Fibroblast of lung (primary cell): ENCODE measurements around the gene PDE11A. TPM values are rescaled to one million over a fixed set of nuclear protein-coding genes. Genes with fewer than 3 reads are reported as not detected.
"Not testable (repeated sequence)": the region's sequence is repeated elsewhere in the genome, so short reads cannot be mapped to it uniquely, and the experiment has no call there.

ENCODE experiments used
- DNase-seq, 2 donors: peaks; one replicate each; pipeline versions ENCODE4 v3.0.0 to v3.0.0-alpha.2; 2010; ENCODE audit warnings: low read depth in 2 of 2
- H2AFZ ChIP-seq: 2 replicates; pipeline ENCODE4 v1.5.1; 2012; ENCODE audit warnings: low read length, control low read depth, inconsistent platforms
- H3K27ac ChIP-seq: 2 replicates; pipeline ENCODE4 v1.5.1; 2011; ENCODE audit warnings: low read length, control low read depth; ENCODE audit not compliant: insufficient read depth
- H3K27me3 ChIP-seq: 2 replicates; pipeline ENCODE4 v1.5.1; 2011; ENCODE audit warnings: mild to moderate bottlenecking, low read length; ENCODE audit not compliant: control insufficient read depth, insufficient read depth
- H3K36me3 ChIP-seq: 2 replicates; pipeline ENCODE4 v1.5.1; 2011; ENCODE audit warnings: low read length; ENCODE audit not compliant: control insufficient read depth, insufficient read depth
- H3K4me1 ChIP-seq: 2 replicates; pipeline ENCODE4 v1.5.1; 2011; ENCODE audit warnings: low read length; ENCODE audit not compliant: control insufficient read depth, insufficient read depth; ENCODE audit errors: extremely low read depth
- H3K4me2 ChIP-seq: 2 replicates; pipeline ENCODE4 v1.5.1; 2011; ENCODE audit warnings: low read length, control low read depth; ENCODE audit not compliant: insufficient read depth; ENCODE audit errors: extremely low read depth
- H3K4me3 ChIP-seq, 4 experiments: fragments of 200-600 bp in 1 of 4; sonication (generic) in 1 of 4; replicated peaks in 1 of 4; 2 replicates each; pipeline ENCODE4 v1.5.1; 2011 to 2016; ENCODE audit warnings: low read length in 4 of 4, low read depth in 3 of 4, mild to moderate bottlenecking in 3 of 4, control low read depth in 2 of 4, inconsistent platforms in 1 of 4, mixed read lengths in 1 of 4; ENCODE audit not compliant: insufficient read depth in 1 of 4; ENCODE audit errors: control extremely low read depth in 1 of 4
- H3K79me2 ChIP-seq: 2 replicates; pipeline ENCODE4 v1.5.1; 2012; ENCODE audit warnings: mild to moderate bottlenecking, low read length, inconsistent platforms; ENCODE audit not compliant: control insufficient read depth, insufficient read depth
- H3K9ac ChIP-seq: 2 replicates; pipeline ENCODE4 v1.5.1; 2011; ENCODE audit warnings: mild to moderate bottlenecking, low read length, control low read depth; ENCODE audit not compliant: insufficient read depth
- H3K9me3 ChIP-seq: 2 replicates; pipeline ENCODE4 v1.5.1; 2012; ENCODE audit warnings: low read depth, low read length; ENCODE audit not compliant: control insufficient read depth, insufficient read depth
- H4K20me1 ChIP-seq: 2 replicates; pipeline ENCODE4 v1.5.1; 2011; ENCODE audit warnings: low read length; ENCODE audit not compliant: control insufficient read depth, insufficient read depth; ENCODE audit errors: extremely low read depth
- EZH2 ChIP-seq: IDR thresholded peaks from 2 replicates; pipeline ENCODE4 v1.5.1; 2012; ENCODE audit warnings: low read length, control low read depth, mild to moderate bottlenecking; ENCODE audit errors: missing control alignments
- polyA plus RNA-seq, 2 donors: library from polyadenylated mRNA; depleted of rRNA in 1 of 2; stranded (reverse) in 1 of 2; unstranded in 1 of 2; fragments of >200 nt; gene quantifications; 2 replicates each; pipeline ENCODE4 v1.2.1, GENCODE V29; 2011 to 2012; ENCODE audit warnings: missing spikeins in 1 of 2
- total RNA-seq: library from RNA; depleted of rRNA; stranded (reverse); fragments of >200 nt; gene quantifications from 2 replicates; pipeline ENCODE4 v1.2.1, GENCODE V29; 2014
- TF ChIP-seq, protein P1 (sequence below), 2 donors: IDR thresholded peaks in 1 of 2; conservative IDR thresholded peaks in 1 of 2; 1 replicate in 1 of 2; 2 replicates in 1 of 2; pipeline ENCODE4 v1.5.1; 2011 to 2012; ENCODE audit warnings: low read length in 2 of 2, control low read depth in 1 of 2, inconsistent platforms in 1 of 2, low read depth in 1 of 2, mild to moderate bottlenecking in 1 of 2

The PDE11A gene
- total and polyA plus RNA-seq, 2 donors (not counting 1 experiment from before 2014, with no cell fraction given) = 0.03 to 0.33 TPM

DNA sequence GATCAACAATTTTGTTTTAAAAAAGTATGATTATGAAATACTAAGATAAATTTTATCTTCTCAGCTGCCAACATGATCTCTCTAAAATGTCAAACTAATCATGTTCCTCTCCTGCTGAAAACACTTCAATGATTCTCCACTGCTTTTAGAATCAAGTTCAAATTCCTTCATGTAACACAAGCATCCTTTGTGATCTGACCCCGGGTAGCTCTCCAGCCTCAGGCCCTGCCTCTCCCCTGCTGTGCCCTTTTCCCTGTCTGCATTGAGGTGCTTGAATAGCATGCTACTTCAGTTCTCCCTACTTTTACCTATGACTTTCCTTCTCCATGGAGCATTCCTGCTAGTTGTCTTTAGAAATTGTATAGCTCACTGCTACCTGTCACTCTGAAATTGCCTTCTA is 274.8 kb downstream of the PDE11A start:
- Histone ChIP-seq H2AFZ (no peak overlapping the region), H3K4me1 (no peaks in the 10 kb centered on the region), H3K9me3 (no peaks in the 10 kb centered on the region), H3K36me3 (no peaks in the 10 kb centered on the region), H3K4me2 (no peak overlapping the region), H3K9ac (no peak overlapping the region), H4K20me1 (no peaks in the 10 kb centered on the region), H3K27ac (no peak overlapping the region), H3K27me3 (no peaks in the 10 kb centered on the region), H3K4me3 (no peak overlapping the region), H3K79me2 (no peaks in the 10 kb centered on the region)
- no peak for DNase-seq
- TF ChIP-seq EZH2 = no peak
- TF ChIP-seq, protein P1, sequence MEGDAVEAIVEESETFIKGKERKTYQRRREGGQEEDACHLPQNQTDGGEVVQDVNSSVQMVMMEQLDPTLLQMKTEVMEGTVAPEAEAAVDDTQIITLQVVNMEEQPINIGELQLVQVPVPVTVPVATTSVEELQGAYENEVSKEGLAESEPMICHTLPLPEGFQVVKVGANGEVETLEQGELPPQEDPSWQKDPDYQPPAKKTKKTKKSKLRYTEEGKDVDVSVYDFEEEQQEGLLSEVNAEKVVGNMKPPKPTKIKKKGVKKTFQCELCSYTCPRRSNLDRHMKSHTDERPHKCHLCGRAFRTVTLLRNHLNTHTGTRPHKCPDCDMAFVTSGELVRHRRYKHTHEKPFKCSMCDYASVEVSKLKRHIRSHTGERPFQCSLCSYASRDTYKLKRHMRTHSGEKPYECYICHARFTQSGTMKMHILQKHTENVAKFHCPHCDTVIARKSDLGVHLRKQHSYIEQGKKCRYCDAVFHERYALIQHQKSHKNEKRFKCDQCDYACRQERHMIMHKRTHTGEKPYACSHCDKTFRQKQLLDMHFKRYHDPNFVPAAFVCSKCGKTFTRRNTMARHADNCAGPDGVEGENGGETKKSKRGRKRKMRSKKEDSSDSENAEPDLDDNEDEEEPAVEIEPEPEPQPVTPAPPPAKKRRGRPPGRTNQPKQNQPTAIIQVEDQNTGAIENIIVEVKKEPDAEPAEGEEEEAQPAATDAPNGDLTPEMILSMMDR (conservative IDR thresholded peaks at IDR 0.05 in 1 of 2, IDR thresholded peaks at IDR 0.05 in 1 of 2; ENCODE audit: low read depth in 1 of 2, low read length in 2 of 2) = no peak

DNA sequence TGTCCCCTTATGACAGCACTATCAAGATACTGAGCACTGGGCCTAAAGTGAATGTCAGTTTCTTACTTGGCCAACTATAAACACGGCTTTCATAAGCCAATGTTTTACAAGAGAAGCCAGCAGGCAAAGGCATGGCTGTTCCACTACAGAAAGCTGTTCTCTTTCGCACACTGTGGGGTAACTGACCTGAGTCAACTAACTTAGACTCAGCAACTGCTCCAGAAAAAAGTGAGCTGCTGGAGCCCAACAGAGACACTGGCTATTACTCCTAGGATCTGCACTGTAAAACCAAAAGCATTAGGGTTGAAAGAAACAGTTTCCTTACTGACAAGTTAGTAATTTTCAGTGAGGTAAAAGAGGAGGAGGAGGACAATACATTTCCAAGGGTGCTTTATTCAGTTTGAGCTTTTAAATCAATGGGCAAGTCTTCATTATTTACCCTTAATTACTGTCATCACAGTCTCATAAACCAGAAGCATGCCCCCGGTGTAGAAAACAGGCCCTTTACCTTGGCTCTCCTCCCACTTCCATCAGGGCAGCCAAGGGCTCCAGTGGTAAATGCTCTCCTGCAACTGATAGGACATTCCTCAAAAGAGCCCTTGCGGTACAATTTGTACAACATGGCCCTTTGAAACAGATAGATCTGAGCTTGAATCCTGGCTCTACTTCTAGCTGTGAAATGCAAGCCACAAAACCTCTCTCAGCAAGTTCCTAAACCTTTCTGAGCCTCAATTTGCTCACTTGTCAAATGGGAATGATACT is 275.7 kb downstream of the PDE11A start:
- TF ChIP-seq EZH2 = no peak
- TF ChIP-seq, protein P1 (conservative IDR thresholded peaks at IDR 0.05 in 1 of 2, IDR thresholded peaks at IDR 0.05 in 1 of 2; ENCODE audit: low read depth in 1 of 2, low read length in 2 of 2) = no peak
- Histone ChIP-seq H4K20me1 (no peaks in the 10 kb centered on the region), H3K79me2 (no peaks in the 10 kb centered on the region), H3K9me3 (no peaks in the 10 kb centered on the region), H3K4me3 (no peak overlapping the region), H3K9ac (no peak overlapping the region), H3K4me2 (no peak overlapping the region), H3K27ac (no peak overlapping the region), H2AFZ (no peak overlapping the region), H3K36me3 (no peaks in the 10 kb centered on the region), H3K27me3 (no peaks in the 10 kb centered on the region), H3K4me1 (no peaks in the 10 kb centered on the region)
- DNase-seq = no peak

DNA sequence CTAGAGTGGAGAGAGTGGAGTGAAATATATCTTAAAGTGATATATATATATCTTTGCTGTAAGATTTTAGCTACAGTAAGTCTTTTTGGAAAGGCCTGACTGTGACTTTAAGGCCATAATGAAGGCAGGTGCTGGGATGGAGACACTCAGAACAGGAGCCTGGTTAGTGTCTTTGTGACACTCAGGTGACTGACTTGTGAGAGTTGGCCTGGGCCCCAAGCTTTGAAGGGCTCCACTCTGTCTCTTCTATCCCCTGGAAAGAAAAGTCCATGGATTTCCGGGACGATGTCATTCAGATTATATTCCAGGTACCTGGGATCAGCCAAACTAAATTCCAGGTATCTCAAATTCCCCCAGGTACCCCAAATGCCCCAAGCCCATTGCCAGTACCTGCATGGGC is 276.6 kb downstream of the PDE11A start:
- Histone ChIP-seq H3K79me2 (no peaks in the 10 kb centered on the region), H3K27me3 (no peaks in the 10 kb centered on the region), H3K9me3 (no peaks in the 10 kb centered on the region), H3K4me3 (no peak overlapping the region), H3K9ac (no peak overlapping the region), H4K20me1 (no peaks in the 10 kb centered on the region), H2AFZ (no peak overlapping the region), H3K4me2 (no peak overlapping the region), H3K4me1 (no peaks in the 10 kb centered on the region), H3K36me3 (no peaks in the 10 kb centered on the region), H3K27ac (no peak overlapping the region)
- no peak for TF ChIP-seq EZH2
- TF ChIP-seq, protein P1 (conservative IDR thresholded peaks at IDR 0.05 in 1 of 2, IDR thresholded peaks at IDR 0.05 in 1 of 2; ENCODE audit: low read depth in 1 of 2, low read length in 2 of 2) = no peak
- DNase-seq = no peak

DNA sequence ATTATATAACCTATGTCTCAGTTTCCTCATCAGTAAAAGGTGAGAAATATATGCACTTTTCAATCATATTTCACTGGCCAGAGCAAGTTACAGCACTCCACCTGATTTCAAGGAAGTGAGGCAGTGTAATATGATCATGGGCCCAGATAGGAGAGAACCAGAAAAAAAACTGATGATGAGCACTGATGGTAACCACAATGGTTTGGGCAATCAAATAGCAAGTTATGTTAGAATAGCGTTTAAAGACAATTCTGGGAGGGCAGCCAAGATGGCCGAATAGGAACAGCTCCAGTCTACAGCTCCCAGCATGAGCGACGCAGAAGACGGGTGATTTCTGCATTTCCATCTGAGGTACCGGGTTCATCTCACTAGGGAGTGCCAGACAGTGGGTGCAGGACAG is 287.4 kb downstream of the PDE11A start:
- not testable (repeated sequence) for H3K4me1 ChIP-seq, H3K9ac ChIP-seq, H3K4me2 ChIP-seq, H3K4me3 ChIP-seq, H3K27me3 ChIP-seq, H4K20me1 ChIP-seq, H3K36me3 ChIP-seq, H3K79me2 ChIP-seq, H3K27ac ChIP-seq, H2AFZ ChIP-seq, H3K9me3 ChIP-seq
- peak; percentile 31 to 89 for DNase-seq
